Neutrophil (primary cell): Measurements from ENCODE around the gene ZBTB7B.
"Not testable (repeated sequence)": the region's sequence is repeated elsewhere in the genome, so short reads cannot be mapped to it uniquely, and the experiment has no call there.

Experiments used
- H3K27ac ChIP-seq: fragments of 200-600 bp; sonication (generic); 2 replicates; pipeline ENCODE4 v1.5.1; 2016; ENCODE audit warnings: mild to moderate bottlenecking, moderate library complexity
- H3K27me3 ChIP-seq: fragments of 200-600 bp; sonication (generic); 2 replicates; pipeline ENCODE4 v1.6.0; 2016; ENCODE audit warnings: mild to moderate bottlenecking
- H3K36me3 ChIP-seq: fragments of 200-600 bp; sonication (generic); 2 replicates; pipeline ENCODE4 v1.5.1; 2017
- H3K4me1 ChIP-seq, 2 experiments: fragments of 200-600 bp in 1 of 2; sonication (generic) in 1 of 2; 1 replicate in 1 of 2; 2 replicates in 1 of 2; pipeline versions ENCODE4 v1.5.1 to v1.6.1; 2013 to 2016; ENCODE audit warnings: low read depth in 1 of 2, low read length in 1 of 2, mild to moderate bottlenecking in 1 of 2, moderate library complexity in 1 of 2; ENCODE audit not compliant: control insufficient read depth in 1 of 2, insufficient read depth in 1 of 2
- H3K4me3 ChIP-seq, 2 experiments: fragments of 200-600 bp in 1 of 2; sonication (generic) in 1 of 2; 1 replicate in 1 of 2; 2 replicates in 1 of 2; pipeline ENCODE4 v1.5.1; 2013 to 2016; ENCODE audit warnings: low read depth in 1 of 2, low read length in 1 of 2, mild to moderate bottlenecking in 1 of 2, moderate library complexity in 1 of 2
- H3K9me3 ChIP-seq: fragments of 200-600 bp; sonication (generic); 2 replicates; pipeline ENCODE4 v1.5.1; 2016
- CTCF ChIP-seq: fragments of 200-600 bp; sonication (generic); IDR thresholded peaks from 2 replicates; pipeline ENCODE4 v1.5.1; 2016; ENCODE audit warnings: antibody characterized with exemption

ZBTB7B gene

GRCh38 chr1:154973344-154974101, 29.1 kb upstream of the ZBTB7B start:
- H3K27ac ChIP-seq: peak overlapping the region; percentile 98
- H3K4me3 ChIP-seq: peak overlapping the region; percentile 75 to 94
- peaks cover 60 to 61% of the 10 kb centered on the region in 2 experiments for H3K4me1 ChIP-seq
- no peaks in the 10 kb centered on the region for H3K9me3 ChIP-seq
- no peak for TF ChIP-seq CTCF
- H3K36me3 ChIP-seq: peaks cover 8% of the 10 kb centered on the region
- no peaks in the 10 kb centered on the region for H3K27me3 ChIP-seq

GRCh38 chr1:154974102-154974807, 28.3 kb upstream of the ZBTB7B start, which contains the start of gene CKS1B:
CKS1B (plus strand) TSS chr1:154974681; CDS start chr1:154974746, 65 bp downstream.
- Histone ChIP-seq H3K4me1 (peaks cover 60 to 61% of the 10 kb centered on the region in 2 experiments), H3K4me3 (peak within 1 kb of the TSS; percentile 75 to 94), H3K36me3 (peaks cover under 1% of the 10 kb centered on the region), H3K9me3 (no peaks in the 10 kb centered on the region), H3K27me3 (no peaks in the 10 kb centered on the region), H3K27ac (peak within 1 kb of the TSS; percentile 98)
- peak; percentile 19 for TF ChIP-seq CTCF

- H3K27ac ChIP-seq: peak overlapping the region; percentile 98
- TF ChIP-seq CTCF: no peak
- no peaks in the 10 kb centered on the region for H3K36me3 ChIP-seq
- peaks cover 60 to 61% of the 10 kb centered on the region in 2 experiments for H3K4me1 ChIP-seq
- H3K9me3 ChIP-seq: no peaks in the 10 kb centered on the region
- no peaks in the 10 kb centered on the region for H3K27me3 ChIP-seq
- peak overlapping the region; percentile 75 to 94 for H3K4me3 ChIP-seq
These were observed 27.7 kb upstream of the ZBTB7B start for GRCh38 chr1:154974808-154975408.

GRCh38 chr1:154975409-154976059, 27.1 kb upstream of the ZBTB7B start:
- H3K27ac ChIP-seq: peak overlapping the region; percentile 98
- peaks cover 55% of the 10 kb centered on the region in 2 experiments for H3K4me1 ChIP-seq
- H3K9me3 ChIP-seq: no peaks in the 10 kb centered on the region
- no peaks in the 10 kb centered on the region for H3K36me3 ChIP-seq
- no peaks in the 10 kb centered on the region for H3K27me3 ChIP-seq
- peak overlapping the region; percentile 75 to 94 for H3K4me3 ChIP-seq
- TF ChIP-seq CTCF: no peak

GRCh38 chr1:154977762-154978161, 24.8 kb upstream of the ZBTB7B start:
- peaks cover 41 to 42% of the 10 kb centered on the region in 2 experiments for H3K4me1 ChIP-seq
- not testable (repeated sequence) for H3K9me3 ChIP-seq, H3K4me3 ChIP-seq, H3K27ac ChIP-seq, H3K36me3 ChIP-seq, H3K27me3 ChIP-seq
